ENCODE measurements around the gene COL8A2.

- TF ChIP-seq CTCF (IDR thresholded peaks at IDR 0.05) (no peak), POLR2A (IDR thresholded peaks at IDR 0.05) (no peak), POLR2AphosphoS5 (IDR thresholded peaks at IDR 0.05) (no peak), EP300 (IDR thresholded peaks at IDR 0.05; ENCODE audit: low read depth) (no peak)
Measured at GRCh38 chr1:36088265-36088576, 36.8 kb downstream of the COL8A2 start.
